Endothelial cell of umbilical vein (primary cell): ENCODE measurements around the gene CCT5. TPM values are rescaled to one million over a fixed set of nuclear protein-coding genes. Genes with fewer than 3 reads are reported as not detected.

ENCODE experiments used
- BruUV-seq: library from RNA; stranded (reverse); fragments of 400-500 nt; replicated peaks from 2 replicates; lab custom pipeline; 2021; lab: Mats Ljungman, UMichigan
- CTCF ChIA-PET: fragments of 300-600, 350-600 bp; sonication (Branson Sonifier 250); formaldehyde crosslinking; loops from one replicate; lab custom pipeline; 2021; ENCODE audit warnings: antibody characterized with exemption, inconsistent platforms; lab: Charles Lee
- POLR2A ChIA-PET: fragments of 300-600, 350-600 bp; sonication (Branson Sonifier 250); formaldehyde crosslinking; loops from one replicate; lab custom pipeline; 2021; ENCODE audit warnings: antibody characterized with exemption, inconsistent platforms; lab: Charles Lee
- DNase-seq: peaks from one replicate; pipeline ENCODE4 v3.0.0-alpha.2; 2011; ENCODE audit warnings: low read depth, low spot score
- FAIRE-seq: peaks from 2 replicates; lab custom pipeline; 2011; peaks lifted over from hg19 to GRCh38; lab: Jason Lieb, UNC
- H2AFZ ChIP-seq: 2 replicates; pipeline ENCODE4 v1.6.0; 2012; ENCODE audit warnings: low read depth, low read length, control low read depth, inconsistent platforms
- H3K27ac ChIP-seq: 2 replicates; pipeline ENCODE4 v1.5.1; 2011; ENCODE audit warnings: low read depth, mild to moderate bottlenecking, control low read depth, low read length, moderate library complexity; ENCODE audit not compliant: insufficient read depth
- H3K27me3 ChIP-seq, 2 experiments: 2 replicates each; pipeline versions ENCODE4 v1.6.0 to v1.6.1; 2011; ENCODE audit warnings: low read length in 2 of 2, mixed read lengths in 1 of 2; ENCODE audit not compliant: control insufficient read depth in 2 of 2, insufficient read depth in 2 of 2
- H3K36me3 ChIP-seq, 2 experiments: 2 replicates in 1 of 2; 3 replicates in 1 of 2; pipeline ENCODE4 v1.5.1; 2011; ENCODE audit warnings: low read length in 2 of 2, mild to moderate bottlenecking in 1 of 2, moderate library complexity in 1 of 2; ENCODE audit not compliant: control insufficient read depth in 2 of 2, insufficient read depth in 2 of 2; ENCODE audit errors: extremely low read depth in 1 of 2
- H3K4me1 ChIP-seq: 3 replicates; pipeline ENCODE4 v1.5.1; 2011; ENCODE audit warnings: mild to moderate bottlenecking, low read length; ENCODE audit not compliant: control insufficient read depth, insufficient read depth; ENCODE audit errors: extremely low read depth
- H3K4me2 ChIP-seq: 2 replicates; pipeline ENCODE4 v1.6.1; 2011; ENCODE audit warnings: low read length, control low read depth, mixed read lengths; ENCODE audit not compliant: insufficient read depth
- H3K4me3 ChIP-seq, 3 experiments: fragments of 200-600 bp in 1 of 3; sonication (generic), shearing (Covaris generic) in 1 of 3; replicated peaks in 1 of 3; 2 replicates each; pipeline ENCODE4 v1.5.1; 2011 to 2016; ENCODE audit warnings: control low read depth in 3 of 3, low read length in 3 of 3, mild to moderate bottlenecking in 2 of 3, inconsistent platforms in 1 of 3, low read depth in 1 of 3, moderate library complexity in 1 of 3; ENCODE audit not compliant: insufficient read depth in 1 of 3
- H3K79me2 ChIP-seq: 2 replicates; pipeline ENCODE4 v1.6.0; 2012; ENCODE audit warnings: low read length, inconsistent platforms; ENCODE audit not compliant: control insufficient read depth, insufficient read depth
- H3K9ac ChIP-seq: replicated peaks from 2 replicates; pipeline ENCODE3; 2011; ENCODE audit warnings: low read length, control low read depth; ENCODE audit not compliant: insufficient read depth; ENCODE audit errors: extremely low read depth
- H3K9me1 ChIP-seq: replicated peaks from 3 replicates; pipeline ENCODE4 v1.6.0; 2011; ENCODE audit warnings: mild to moderate bottlenecking, low read length; ENCODE audit not compliant: control insufficient read depth, insufficient read depth; ENCODE audit errors: extremely low read depth
- H3K9me3 ChIP-seq: replicated peaks from 2 replicates; pipeline ENCODE4 v1.5.1; 2012; ENCODE audit warnings: low read length, inconsistent platforms; ENCODE audit not compliant: control insufficient read depth, insufficient read depth
- H4K20me1 ChIP-seq: replicated peaks from 2 replicates; pipeline ENCODE3; 2011; ENCODE audit warnings: mild to moderate bottlenecking, low read length; ENCODE audit not compliant: control insufficient read depth, insufficient read depth; ENCODE audit errors: extremely low read depth
- EZH2 ChIP-seq: IDR thresholded peaks from 2 replicates; pipeline ENCODE4 v1.6.1; 2012; ENCODE audit warnings: borderline replicate concordance, low read depth, mild to moderate bottlenecking, moderate library complexity, low read length, inconsistent platforms; ENCODE audit not compliant: severe bottlenecking
- JUN ChIP-seq: IDR thresholded peaks from 2 replicates; pipeline ENCODE4 v1.6.1; 2011; ENCODE audit warnings: borderline replicate concordance, low read depth; ENCODE audit not compliant: insufficient read length, insufficient read depth
- MAX ChIP-seq: IDR thresholded peaks from 2 replicates; pipeline ENCODE4 v1.6.1; 2011; ENCODE audit not compliant: insufficient read depth, insufficient read length
- MYC ChIP-seq: IDR thresholded peaks from one replicate; pipeline ENCODE4 v1.6.1; 2011; ENCODE audit warnings: mild to moderate bottlenecking, low read depth, low read length
- POLR2A ChIP-seq: IDR thresholded peaks from 2 replicates; pipeline ENCODE4 v1.6.1; 2012; ENCODE audit warnings: low read depth, mild to moderate bottlenecking, control low read depth, low read length
- dilution Hi-C: fragments of 300-500 bp; cut with MboI; formaldehyde crosslinking; loops from one replicate; pipeline ENCODE4 v1.15.0; 2019; ENCODE audit warnings: low sequenced_read_pairs; ENCODE audit not compliant: extremely low pct_ligation_motif_present
- intact Hi-C: fragments of 100-400 bp; cut with micrococcal nuclease; formaldehyde crosslinking; loops from one replicate; pipeline ENCODE4 v1.10.0; 2022
- polyA plus RNA-seq, 4 experiments: library from polyadenylated mRNA; depleted of rRNA in 3 of 4; stranded (reverse) in 3 of 4; unstranded in 1 of 4; fragments of >200 nt; gene quantifications; 2 replicates each; pipeline versions ENCODE4 v1.2.1 to v1.2.3, GENCODE V29; 2011 to 2012; ENCODE audit warnings: missing spikeins in 1 of 4
- total RNA-seq: library from RNA; stranded (reverse); gene quantifications from 2 replicates; pipeline ENCODE4 v1.2.3, GENCODE V29; 2021

Gene CCT5
- total and polyA plus RNA-seq, 2 donors (not counting 3 experiments of a cell fraction or from before 2014, with no cell fraction given): 323 to 386 TPM

DNA sequence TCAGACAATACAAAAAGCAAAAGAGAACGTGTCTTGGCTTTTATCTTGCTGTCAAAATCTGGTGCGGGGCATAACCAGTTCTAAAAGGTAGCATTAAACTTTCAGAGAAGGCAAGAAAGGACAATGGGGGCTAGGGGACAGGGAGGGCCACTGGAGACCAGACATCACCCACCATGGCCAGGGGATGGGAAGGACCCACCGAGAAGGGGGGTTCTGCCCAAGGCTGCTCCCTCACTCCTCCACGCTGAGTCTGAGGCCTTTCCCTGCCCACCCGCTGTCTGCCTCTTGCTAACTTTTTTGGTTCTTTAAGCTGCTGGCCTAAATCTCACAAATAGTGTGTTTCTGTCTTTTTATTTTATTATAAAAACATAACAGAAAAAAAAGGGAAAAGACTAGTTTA, 34.0 kb upstream of the CCT5 start:
- POLR2A ChIA-PET: no interaction called here
- dilution Hi-C loops: no loop called here

DNA sequence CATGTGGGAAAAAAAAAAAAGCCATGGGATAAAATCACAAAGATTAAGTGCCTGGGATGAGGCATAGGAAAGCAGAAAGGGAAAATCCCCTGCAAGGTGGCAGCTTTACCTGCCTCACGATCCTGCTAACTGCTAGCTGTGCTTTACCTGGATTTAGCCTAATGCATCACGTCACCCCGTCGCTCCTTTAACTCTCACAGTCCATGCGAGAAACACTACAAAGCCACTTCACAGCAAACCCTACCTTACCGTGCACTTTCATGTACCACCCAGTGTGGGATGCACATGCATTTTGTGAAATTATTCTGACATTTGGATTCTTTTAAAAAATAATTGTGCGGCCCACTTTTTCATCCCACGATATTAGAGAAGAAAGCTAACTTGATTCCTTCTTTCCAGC, 31.4 kb upstream of the CCT5 start:
- H2AFZ ChIP-seq: no peak overlapping the region
- DNase-seq: no peak
- no peak overlapping the region for H3K9ac ChIP-seq
- no peak for FAIRE-seq
- ChIA-PET POLR2A (interaction anchor here (0.6 kb wide), 1 partner anchor 36 kb away, joined by 4 read pairs; no protein-coding TSS in a partner anchor), CTCF (interaction anchor here (1.5 kb wide), 1 partner anchor 11 kb away, joined by 3 read pairs; no protein-coding TSS in a partner anchor)
- H3K27me3 ChIP-seq: no peaks in the 10 kb centered on the region
- H3K4me2 ChIP-seq: no peak overlapping the region
- intact Hi-C loops (no loop called here), dilution Hi-C loops (no loop called here)
- H3K4me3 ChIP-seq: no peak overlapping the region
- H3K9me1 ChIP-seq: no peaks in the 10 kb centered on the region
- H3K79me2 ChIP-seq: no peaks in the 10 kb centered on the region
- TF ChIP-seq EZH2 (no peak), POLR2A (no peak), MYC (no peak), MAX (no peak)
- no TSS peak for BruUV-seq
- H4K20me1 ChIP-seq: no peaks in the 10 kb centered on the region
- no peaks in the 10 kb centered on the region for H3K9me3 ChIP-seq
- no peaks in the 10 kb centered on the region for H3K36me3 ChIP-seq
- no peak overlapping the region for H3K27ac ChIP-seq
- no peaks in the 10 kb centered on the region for H3K4me1 ChIP-seq

More for the DNA sequence above, 34.0 kb upstream of the CCT5 start:
- Histone ChIP-seq H3K4me1 (no peaks in the 10 kb centered on the region), H3K9ac (no peak overlapping the region), H3K27ac (no peak overlapping the region), H3K4me2 (no peak overlapping the region), H3K4me3 (no peak overlapping the region), H3K79me2 (no peaks in the 10 kb centered on the region), H3K36me3 (no peaks in the 10 kb centered on the region), H4K20me1 (no peaks in the 10 kb centered on the region), H2AFZ (no peak overlapping the region), H3K27me3 (no peaks in the 10 kb centered on the region), H3K9me1 (no peaks in the 10 kb centered on the region), H3K9me3 (no peaks in the 10 kb centered on the region)
- no TSS peak for BruUV-seq
- no peak for TF ChIP-seq MYC
- no peak for TF ChIP-seq JUN
- no peak for TF ChIP-seq EZH2
- no peak for TF ChIP-seq MAX
- CTCF ChIA-PET: interaction anchor here (1.0 kb wide), 1 partner anchor 10 kb away, joined by 4 read pairs; no protein-coding TSS in a partner anchor
- intact Hi-C loops: no loop called here
- FAIRE-seq (no peak), DNase-seq (no peak)
